8988T (cell line): ENCODE results near the gene SLC6A6.

ENCODE experiments used
- DNase-seq: peaks from one replicate; pipeline ENCODE4 v3.0.0; 2011

Gene SLC6A6

GRCh38 chr3:14402304-14402811 lies at the start of gene SLC6A6:
TSS of gene SLC6A6 (plus strand) at chr3:14402606. CDS start at chr3:14443635, 41,029 bp downstream.
- peak; percentile 99 for DNase-seq

- DNase-seq: no peak
Observed at GRCh38 chr3:14353502-14353901, 48.9 kb upstream of the SLC6A6 start.

- DNase-seq: no peak
Observed at GRCh38 chr3:14357463-14357862, 44.9 kb upstream of the SLC6A6 start.

- DNase-seq: no peak
Observed at GRCh38 chr3:14358426-14359211, 43.8 kb upstream of the SLC6A6 start.

- DNase-seq: no peak
Observed at GRCh38 chr3:14359348-14359747, 43.1 kb upstream of the SLC6A6 start.

- no peak for DNase-seq
Observed at GRCh38 chr3:14360123-14360881, 42.1 kb upstream of the SLC6A6 start.

GRCh38 chr3:14361068-14361677 lies 41.2 kb upstream of the SLC6A6 start:
- no peak for DNase-seq

GRCh38 chr3:14362890-14363289 lies 39.5 kb upstream of the SLC6A6 start:
- DNase-seq: no peak

GRCh38 chr3:14363379-14363778 lies 39.0 kb upstream of the SLC6A6 start:
- DNase-seq: no peak

GRCh38 chr3:14363991-14364390 lies 38.4 kb upstream of the SLC6A6 start:
- no peak for DNase-seq

GRCh38 chr3:14364580-14365292 lies 37.7 kb upstream of the SLC6A6 start:
- DNase-seq: no peak

- DNase-seq: no peak
Observed at GRCh38 chr3:14366248-14366647, 36.2 kb upstream of the SLC6A6 start.

GRCh38 chr3:14366915-14367823 lies 35.2 kb upstream of the SLC6A6 start:
- no peak for DNase-seq

- no peak for DNase-seq
Observed at GRCh38 chr3:14368146-14368545, 34.3 kb upstream of the SLC6A6 start.

- no peak for DNase-seq
Observed at GRCh38 chr3:14368885-14369284, 33.5 kb upstream of the SLC6A6 start.

- DNase-seq: peak; percentile 77
Observed at GRCh38 chr3:14369675-14370669, 32.4 kb upstream of the SLC6A6 start.

GRCh38 chr3:14370720-14371572 lies 31.5 kb upstream of the SLC6A6 start:
- no peak for DNase-seq

GRCh38 chr3:14371573-14372474 lies 30.6 kb upstream of the SLC6A6 start:
- DNase-seq: peak; percentile 74
